Left renal cortex interstitium (tissue), 4 donors: Measurements from ENCODE around the gene TTLL11. TPM values are rescaled to one million over a fixed set of nuclear protein-coding genes. Genes with fewer than 3 reads are reported as not detected.

ENCODE experiments used
- DNase-seq, 4 donors: peaks; one replicate each; pipeline ENCODE4 v3.0.0-alpha.2; 2013; ENCODE audit warnings: low read depth in 4 of 4, low spot score in 2 of 4, missing footprints in 1 of 4
- polyA plus RNA-seq, 4 donors: library from polyadenylated mRNA; unstranded; fragments of 120-200 nt; gene quantifications; one replicate each; pipeline ENCODE4 v1.2.1, GENCODE V29; 2013; ENCODE audit not compliant: insufficient read length in 4 of 4

Gene TTLL11
- polyA plus RNA-seq, 4 donors: 6.4 to 7.8 (median 7.0) TPM

GRCh38 chr9:122112238-122112637 lies 19.1 kb upstream of the TTLL11 start:
- no peak for DNase-seq

- DNase-seq: no peak
Measured at GRCh38 chr9:122111413-122112085, 18.4 kb upstream of the TTLL11 start.

GRCh38 chr9:122110100-122110833 lies 17.2 kb upstream of the TTLL11 start:
- DNase-seq: no peak

GRCh38 chr9:122109035-122109813 lies 16.1 kb upstream of the TTLL11 start:
- DNase-seq: no peak

DNA sequence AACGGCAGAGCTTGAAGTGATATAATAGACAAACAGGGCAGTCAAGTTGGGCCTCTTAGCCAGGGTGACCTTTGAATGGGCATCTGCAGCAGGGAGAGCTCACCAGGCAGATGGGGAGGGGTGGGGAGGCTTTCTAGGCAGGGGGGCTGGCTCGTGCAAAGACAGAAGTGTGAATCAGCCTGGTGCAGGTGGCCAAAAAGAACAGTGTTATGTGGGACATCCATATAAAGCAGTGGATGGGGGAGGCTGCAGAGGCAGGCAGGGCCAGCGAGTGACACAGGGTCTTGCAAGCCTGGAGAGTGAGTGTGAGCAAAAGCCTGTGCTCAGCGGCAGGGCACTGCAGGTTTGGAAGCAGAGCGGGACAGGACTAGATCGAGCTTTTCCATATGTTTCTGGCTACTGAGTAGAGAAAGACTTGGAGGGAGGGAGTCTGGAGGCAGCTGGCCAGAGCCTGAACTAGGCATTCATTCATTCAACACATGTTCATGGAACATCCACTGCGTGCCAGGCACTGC lies 14.2 kb upstream of the TTLL11 start:
- no peak for DNase-seq

- DNase-seq: no peak
Measured at GRCh38 chr9:122106576-122106975, 13.5 kb upstream of the TTLL11 start.

GRCh38 chr9:122103985-122104384 lies 10.9 kb upstream of the TTLL11 start:
- DNase-seq: no peak

GRCh38 chr9:122102156-122102555 lies 9.0 kb upstream of the TTLL11 start:
- no peak for DNase-seq

- DNase-seq: no peak
Measured at GRCh38 chr9:122100756-122101155, 7.6 kb upstream of the TTLL11 start.

DNA sequence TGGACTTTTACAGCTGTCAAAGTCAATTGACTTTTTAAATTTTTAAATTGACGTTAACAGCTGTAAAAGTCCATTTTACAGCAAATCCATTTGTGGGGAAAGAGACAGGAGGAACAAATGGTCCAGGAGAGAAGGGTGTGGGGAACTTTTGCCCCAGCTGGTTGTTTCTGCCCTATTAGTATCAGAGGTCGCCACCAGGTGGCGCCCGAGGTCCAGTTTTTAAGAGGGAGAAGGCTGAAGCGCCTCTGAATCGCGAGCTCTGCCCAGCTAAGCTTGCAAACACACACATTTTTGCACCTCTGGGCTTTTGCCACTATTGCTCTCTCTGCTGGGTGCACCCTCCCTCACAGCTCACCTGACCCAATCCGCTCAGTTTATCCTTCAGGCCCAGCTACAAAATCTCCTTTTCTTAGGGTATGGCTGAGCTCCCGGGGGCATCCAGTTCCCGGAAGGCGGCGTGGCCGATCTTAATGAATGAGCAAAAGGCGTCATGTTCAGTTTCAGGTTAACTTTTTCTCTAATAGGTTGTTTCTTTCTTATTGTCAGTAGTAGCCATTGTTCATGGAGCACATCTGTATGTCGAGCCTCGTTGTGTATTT lies 6.3 kb upstream of the TTLL11 start:
- peak in 2 of 4 donors; percentile 57 to 65 for DNase-seq

DNA sequence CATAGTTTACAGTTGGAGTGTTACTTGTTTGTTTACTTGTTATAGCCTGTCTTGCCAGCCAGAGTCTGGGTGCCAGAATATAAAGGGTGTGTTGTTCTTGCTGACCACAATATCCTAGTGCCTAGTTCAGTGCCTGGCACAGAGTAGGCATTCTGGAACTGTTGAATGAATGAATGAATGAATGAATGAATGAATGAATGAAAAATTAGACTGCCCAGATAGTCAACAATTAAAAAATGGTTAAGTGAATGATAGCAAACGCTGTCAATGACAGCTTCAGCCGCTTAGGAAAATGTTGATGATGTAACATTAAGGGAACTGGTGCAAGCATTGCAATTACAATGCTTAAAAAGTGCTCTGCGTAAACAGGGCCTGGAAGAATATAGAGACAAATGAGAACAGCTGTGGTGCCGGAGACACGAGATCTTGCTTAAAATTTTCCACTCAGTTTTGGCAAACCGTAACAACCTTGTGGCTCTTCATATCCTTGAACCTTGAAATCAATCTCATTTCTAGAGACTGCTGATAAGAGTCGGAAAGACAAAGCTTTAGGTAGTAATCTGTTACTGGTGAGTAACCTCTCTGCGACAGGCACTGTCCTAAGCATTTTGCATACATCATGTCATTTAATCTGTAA lies 4.7 kb upstream of the TTLL11 start:
- no peak for DNase-seq

GRCh38 chr9:122096620-122097415 lies 3.7 kb upstream of the TTLL11 start:
- no peak for DNase-seq

GRCh38 chr9:122095010-122095767 lies 2.1 kb upstream of the TTLL11 start:
- DNase-seq: peak in 1 of 4 donors; percentile 57

GRCh38 chr9:122091682-122092592 lies 1.2 kb downstream of the TTLL11 start:
- no peak for DNase-seq

DNA sequence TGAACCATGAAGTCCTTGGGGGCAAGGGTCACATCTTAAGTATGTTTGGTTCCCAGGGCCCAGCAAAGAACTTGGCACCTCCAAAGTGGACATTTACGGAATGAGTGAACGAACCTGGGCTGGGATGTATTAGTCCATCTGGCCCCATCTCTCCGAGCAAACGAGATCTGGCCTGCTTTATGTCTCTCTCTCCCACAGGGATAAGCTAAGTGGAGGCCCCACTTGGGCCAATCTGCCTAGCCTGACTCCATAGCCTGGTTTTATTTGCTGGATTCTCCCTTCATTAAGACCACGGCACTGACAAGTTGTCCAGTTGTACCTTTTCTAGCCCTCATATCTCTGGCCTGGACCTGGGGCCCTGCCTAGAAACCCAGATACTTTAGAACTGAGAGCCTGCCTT lies 2.1 kb downstream of the TTLL11 start:
- no peak for DNase-seq

DNA sequence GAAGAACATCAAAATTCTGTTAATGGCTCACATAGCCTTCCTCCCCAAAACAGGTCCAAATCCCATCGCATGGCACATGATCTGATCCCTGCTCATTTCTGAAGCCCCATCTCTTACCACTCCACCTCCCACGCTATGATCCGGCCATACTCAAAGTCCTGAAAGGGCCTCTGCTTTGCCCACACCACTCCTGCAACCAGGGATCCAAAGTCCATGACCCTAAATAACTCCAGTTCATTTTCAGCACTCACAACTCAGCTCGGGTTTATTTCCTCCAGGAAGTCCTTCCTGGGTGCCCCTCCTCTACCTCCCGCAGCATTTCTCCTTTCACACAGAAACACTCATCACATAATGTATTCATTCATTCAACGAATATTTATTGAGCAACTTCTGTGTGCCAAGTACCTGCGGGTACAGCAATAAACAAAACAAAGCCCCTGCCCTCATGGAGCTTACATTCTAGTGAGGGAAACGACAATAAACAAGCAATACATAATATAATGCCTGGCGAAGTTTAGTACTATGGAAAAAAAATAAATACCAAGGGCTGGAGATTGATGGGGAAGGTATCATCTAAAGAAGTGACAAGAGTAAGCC lies 2.7 kb downstream of the TTLL11 start:
- no peak for DNase-seq
